HCT116 (cell line): Measurements from ENCODE around the gene BORCS5.

Source experiments
- EZH2 ChIP-seq: fragments of 200-600 bp; sonication (generic); IDR thresholded peaks from 2 replicates; pipeline ENCODE4 v1.6.1; 2017; ENCODE audit warnings: antibody characterized with exemption, mixed run types
- EZH2phosphoT487 ChIP-seq: fragments of 200-600 bp; IDR thresholded peaks from 2 replicates; pipeline ENCODE4 v1.6.1; 2018; ENCODE audit warnings: antibody characterized with exemption, borderline replicate concordance
- RAD21 ChIP-seq: IDR thresholded peaks from 2 replicates; pipeline ENCODE4 v1.6.1; 2012; ENCODE audit warnings: low read depth, mild to moderate bottlenecking
- ZNF274 ChIP-seq: fragments of 200-500 bp; sonication (Bioruptor generic); IDR thresholded peaks from 2 replicates; pipeline ENCODE4 v1.6.1; 2014; ENCODE audit warnings: mild to moderate bottlenecking, low read depth, low read length, inconsistent platforms

GRCh38 chr12:12467264-12467663, 110.4 kb downstream of the BORCS5 start:
- TF ChIP-seq ZNF274 (no peak), EZH2phosphoT487 (no peak), RAD21 (no peak), EZH2 (no peak)
